ENCODE measurements around the gene ANKS1B.
"Not testable (repeated sequence)": the region's sequence is repeated elsewhere in the genome, so short reads cannot be mapped to it uniquely, and the experiment has no call there.

ANKS1B gene

DNA sequence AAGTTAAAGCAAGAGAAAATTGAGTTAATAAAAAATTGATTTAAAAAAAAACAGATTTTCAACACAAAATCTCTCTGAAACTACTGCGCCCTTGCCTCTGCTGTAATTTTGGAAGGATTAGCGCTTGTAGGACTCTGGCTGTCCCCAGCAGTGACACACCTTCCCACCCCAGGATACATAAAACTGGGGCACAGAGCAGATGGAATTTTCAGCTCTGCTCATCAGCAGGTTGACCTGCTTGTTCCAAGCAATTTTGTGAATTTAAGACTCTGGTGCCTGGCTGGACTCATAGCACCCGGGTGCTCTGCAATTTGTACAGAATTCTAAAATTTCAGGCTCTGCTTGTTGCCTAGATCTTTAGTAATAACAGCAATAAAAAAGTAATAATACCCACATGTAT, 595.0 kb downstream of the ANKS1B start:
- in situ Hi-C loops (cut with HindIII; ENCODE audit: low sequenced_read_pairs) = no loop called here

DNA sequence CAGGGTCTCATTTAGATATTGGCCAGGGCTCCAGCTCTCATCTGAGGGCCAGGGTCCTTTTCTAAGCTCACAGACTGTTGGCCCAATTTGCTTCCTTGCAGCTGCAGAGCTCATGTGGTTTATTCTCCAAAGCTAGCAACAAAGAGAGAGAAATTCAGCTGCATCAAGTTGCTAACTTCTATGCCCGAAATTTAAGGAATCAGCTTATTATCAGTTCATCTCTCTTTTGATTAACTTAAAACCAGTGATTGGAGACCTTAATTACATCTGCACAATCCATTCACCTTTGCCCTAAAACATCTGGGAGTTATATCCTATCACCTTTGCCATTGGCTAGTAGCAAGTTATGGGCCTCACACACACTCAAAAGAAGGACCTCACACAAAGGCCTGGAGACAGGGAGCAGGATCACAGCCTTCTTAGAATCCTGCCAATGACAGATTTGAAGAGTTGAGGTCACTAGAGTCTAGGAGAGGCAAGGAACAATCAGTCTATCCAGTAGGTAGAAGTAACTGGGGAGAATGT, 596.0 kb downstream of the ANKS1B start:
- in situ Hi-C loops (cut with HindIII; ENCODE audit: low sequenced_read_pairs) = no loop called here

DNA sequence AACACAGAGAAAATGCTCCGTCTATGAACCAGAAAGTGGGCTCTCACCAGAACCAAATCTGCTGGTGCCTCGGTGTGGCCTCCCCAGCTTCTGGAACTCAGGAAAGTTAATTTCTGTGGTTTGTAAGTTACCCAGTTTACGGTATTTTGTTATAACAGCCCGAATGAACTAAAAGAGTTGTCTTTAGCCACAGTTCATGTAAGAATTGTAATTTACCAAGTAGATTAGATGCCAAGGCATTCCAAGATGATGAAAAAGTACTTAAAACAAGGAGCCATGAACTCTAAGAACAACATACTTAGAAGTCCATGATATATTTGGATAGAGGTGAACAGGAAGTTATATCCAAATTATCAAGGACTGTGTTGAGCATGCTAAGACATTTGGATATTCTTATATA, 597.1 kb downstream of the ANKS1B start:
- in situ Hi-C loops (cut with HindIII; ENCODE audit: low sequenced_read_pairs) = no loop called here

DNA sequence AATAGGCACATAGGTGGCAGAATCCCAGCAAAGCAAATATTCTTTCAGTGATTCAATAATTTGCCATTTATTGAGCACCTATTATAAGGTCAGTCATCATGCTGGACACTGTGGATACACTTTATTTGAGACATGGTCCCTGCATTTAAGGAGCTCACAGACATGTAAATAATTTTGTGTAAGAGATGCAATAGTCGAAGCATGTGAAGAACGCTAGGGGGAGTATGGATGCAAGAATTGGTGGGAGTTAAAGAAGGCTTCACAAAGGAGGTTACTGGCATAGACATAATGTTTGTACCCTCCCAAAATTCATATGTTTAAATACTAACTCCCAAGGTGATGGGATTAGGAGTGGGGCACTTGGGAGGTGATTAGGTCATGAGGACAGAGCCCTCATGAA, 597.8 kb downstream of the ANKS1B start:
- in situ Hi-C loops (cut with HindIII; ENCODE audit: low sequenced_read_pairs) = no loop called here

DNA sequence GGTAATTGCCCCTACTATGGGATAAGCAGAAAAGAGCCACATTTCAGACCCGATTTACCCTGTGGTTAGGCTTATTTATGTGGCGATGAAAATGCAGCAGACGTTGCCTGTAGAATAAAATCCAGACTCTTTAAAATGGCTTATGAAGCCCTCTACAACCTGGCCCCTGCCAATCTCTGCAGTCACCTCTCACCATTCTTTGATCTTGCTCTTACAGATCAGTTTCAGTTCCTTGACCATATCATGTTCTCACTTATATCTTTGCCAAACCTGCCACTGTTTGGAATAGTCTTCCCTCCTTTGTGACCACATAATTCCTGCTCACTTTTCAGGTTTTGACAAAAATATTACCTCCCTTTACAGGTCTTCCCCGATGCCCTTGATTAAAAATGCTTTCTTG, 601.5 kb downstream of the ANKS1B start:
- in situ Hi-C loops (cut with HindIII; ENCODE audit: low sequenced_read_pairs) = no loop called here

DNA sequence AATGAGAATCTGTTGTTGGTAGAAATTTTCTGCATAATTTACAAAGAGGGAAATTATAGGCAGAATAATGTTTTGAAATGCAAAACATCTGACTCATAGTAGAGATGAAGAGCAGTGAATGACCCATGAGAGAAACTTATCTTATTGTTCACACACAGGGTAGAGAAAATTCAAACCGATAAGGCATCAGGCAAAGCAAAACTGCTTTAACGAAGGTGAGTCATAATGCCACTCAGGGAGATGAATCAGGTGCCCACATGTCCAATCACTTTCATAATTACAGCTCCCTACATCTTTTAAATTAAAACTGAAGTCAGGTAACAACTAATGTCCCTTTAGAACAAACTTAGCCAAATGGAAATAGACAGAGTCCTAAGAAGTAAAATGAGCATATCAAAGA, 602.7 kb downstream of the ANKS1B start:
- in situ Hi-C loops (cut with HindIII; ENCODE audit: low sequenced_read_pairs) = no loop called here

DNA sequence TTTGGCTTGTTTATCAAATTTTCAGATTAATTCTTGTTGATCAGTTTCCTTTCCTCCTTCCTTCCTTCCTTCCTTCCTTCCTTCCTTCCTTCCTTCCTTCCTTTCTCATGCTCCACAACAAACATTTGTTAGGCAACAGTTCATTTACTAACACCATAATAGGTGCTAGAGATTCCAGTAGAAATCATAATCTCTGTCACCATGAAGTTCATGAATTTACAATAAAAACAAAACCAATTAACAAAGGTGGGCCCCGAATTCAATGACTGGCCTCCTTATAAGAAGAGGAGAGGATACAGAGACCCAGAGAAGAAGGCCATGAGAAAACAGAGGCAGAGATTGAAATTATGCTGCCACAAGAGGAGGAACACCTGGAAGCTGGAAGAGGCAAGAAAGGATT, 604.0 kb downstream of the ANKS1B start:
- in situ Hi-C loops (cut with HindIII; ENCODE audit: low sequenced_read_pairs) = no loop called here

DNA sequence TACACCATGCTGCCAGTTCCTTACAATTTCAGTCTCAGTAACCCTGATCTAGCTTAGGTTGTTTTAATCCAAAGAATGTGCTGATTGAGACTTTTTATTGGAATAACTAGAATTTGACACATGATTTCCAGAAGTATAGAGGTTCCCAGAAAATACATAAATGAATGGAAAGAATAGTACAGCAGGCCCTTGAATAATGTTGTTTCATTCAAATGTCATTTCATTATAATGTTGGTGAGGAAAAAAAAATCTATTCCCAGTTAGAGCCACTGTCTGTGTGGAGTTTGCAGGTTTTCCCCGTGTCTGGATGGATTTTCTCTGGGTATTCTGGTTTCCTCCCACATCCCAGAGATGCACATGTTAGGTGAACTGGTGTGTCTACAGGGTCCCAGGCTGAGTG, 610.7 kb downstream of the ANKS1B start:
- in situ Hi-C loops (cut with HindIII; ENCODE audit: low sequenced_read_pairs) = no loop called here

DNA sequence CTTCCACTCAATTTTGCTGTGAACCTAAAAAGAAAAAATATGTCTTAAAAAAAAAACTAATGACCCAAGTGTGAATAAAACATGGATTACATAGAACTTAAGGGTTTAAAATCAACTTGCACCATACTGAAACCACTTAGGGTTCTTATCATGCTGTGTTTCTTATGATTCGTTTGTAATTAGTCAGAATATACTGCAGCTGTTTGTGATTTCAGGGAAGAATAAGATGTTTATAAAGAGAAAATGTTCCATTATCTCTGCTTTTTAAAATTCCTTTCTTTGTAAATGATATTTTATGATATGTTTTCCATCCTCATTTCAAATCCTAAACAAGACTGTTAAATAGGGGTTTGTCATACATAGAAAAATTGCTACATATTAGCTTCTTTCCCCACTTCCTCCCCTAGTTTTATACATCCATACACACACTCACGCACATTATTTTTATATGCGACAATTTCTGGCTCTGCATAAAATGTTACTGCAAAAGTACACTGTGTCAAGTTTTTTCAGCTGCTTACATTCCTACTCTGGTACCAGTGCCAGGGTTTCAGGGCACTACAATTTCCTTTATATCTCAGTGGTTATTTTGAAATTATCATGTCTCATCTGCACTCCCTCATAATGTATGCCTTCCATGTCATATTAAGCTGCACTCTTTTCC, 612.3 kb downstream of the ANKS1B start:
- in situ Hi-C loops (cut with HindIII; ENCODE audit: low sequenced_read_pairs) = no loop called here

DNA sequence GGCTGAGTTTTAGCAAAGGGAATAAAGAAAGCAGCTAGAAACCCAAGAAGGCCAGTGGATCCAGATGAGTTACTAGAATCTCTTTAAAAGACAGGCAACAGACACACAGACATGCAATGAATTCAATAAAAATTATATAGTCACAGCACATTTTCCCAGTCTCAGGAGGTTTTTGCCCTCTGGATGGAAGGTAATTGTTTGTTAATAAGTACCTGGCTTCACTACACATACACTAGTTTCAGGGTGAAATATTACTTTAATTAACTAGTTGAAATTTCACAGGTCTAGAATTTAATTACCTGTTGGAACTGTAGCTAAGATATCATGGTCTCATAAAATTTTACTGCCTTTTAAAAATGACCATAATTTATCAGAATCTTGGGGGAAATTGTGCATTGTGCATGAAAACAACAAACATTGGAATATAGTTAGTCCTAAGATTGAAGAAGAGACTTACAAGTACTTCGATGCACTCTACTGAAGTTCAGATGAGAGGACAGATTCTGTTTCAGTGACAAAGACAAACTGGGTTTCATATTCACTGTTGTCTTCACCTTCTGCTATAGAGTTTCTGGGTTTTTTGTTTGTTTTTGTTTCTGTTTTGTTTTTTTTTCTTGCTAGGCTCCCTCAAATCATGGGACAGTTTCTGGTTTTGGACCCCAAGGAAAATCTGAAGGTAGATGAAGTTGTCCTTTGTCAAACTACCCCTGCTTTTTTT, 614.2 kb downstream of the ANKS1B start:
- in situ Hi-C loops (cut with HindIII; ENCODE audit: low sequenced_read_pairs) = no loop called here

DNA sequence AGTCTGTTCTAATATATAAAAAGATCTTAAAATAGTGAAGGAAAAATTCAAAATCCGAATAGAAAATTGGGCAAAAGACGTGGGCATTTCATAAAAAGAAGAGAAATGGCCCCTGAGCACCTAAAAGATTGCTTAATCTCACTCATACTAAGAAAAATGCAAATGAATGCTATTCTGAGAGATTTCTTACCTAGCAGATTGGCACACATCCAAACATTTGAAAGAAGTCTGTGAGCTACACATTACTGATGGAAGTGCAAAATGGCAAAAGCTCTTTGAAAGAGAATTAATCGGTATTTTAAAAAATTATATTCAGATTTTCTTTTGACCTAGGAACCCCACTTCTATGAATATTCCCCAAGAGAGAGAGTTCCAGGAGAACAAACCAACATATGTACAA, 617.6 kb downstream of the ANKS1B start:
- in situ Hi-C loops (cut with HindIII; ENCODE audit: low sequenced_read_pairs) = no loop called here

DNA sequence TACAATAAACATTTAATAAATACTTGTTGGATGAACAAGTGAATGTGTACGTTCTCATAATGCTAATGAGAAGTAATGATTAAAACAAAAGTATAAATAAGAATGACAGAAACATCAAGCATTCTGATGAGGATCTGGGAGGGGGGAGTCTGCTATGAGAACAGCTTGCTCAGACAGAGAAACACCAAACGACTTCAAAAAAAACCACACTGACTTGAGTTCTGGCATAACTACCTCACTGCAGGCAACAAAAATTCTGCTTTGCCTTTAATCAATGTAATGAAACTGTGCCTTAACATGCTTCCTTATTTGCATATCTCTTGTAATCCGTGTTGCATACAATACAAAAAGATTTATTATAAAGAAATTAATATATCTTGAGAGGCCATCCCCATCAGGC, 632.5 kb downstream of the ANKS1B start:
- in situ Hi-C loops (cut with HindIII; ENCODE audit: low sequenced_read_pairs) = no loop called here

DNA sequence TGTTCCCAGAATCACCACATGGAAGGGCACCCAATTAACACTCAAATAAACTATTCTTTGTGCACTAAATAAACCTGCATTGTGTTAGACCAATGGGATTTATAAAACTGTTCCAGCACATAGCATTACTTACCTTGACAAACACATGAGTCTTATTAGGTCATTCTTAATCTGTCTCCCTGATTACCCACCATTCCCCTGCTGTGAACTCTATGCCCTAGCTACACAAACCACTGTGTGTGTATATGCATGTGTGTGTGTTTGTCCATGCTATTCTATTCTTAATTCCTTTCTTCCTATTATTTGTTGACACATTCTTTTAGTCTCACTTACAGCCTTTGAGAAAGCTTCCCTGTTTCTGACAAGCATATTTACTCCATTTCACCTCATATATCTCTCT, 640.8 kb downstream of the ANKS1B start:
- in situ Hi-C loops (cut with HindIII; ENCODE audit: low sequenced_read_pairs) = no loop called here

DNA sequence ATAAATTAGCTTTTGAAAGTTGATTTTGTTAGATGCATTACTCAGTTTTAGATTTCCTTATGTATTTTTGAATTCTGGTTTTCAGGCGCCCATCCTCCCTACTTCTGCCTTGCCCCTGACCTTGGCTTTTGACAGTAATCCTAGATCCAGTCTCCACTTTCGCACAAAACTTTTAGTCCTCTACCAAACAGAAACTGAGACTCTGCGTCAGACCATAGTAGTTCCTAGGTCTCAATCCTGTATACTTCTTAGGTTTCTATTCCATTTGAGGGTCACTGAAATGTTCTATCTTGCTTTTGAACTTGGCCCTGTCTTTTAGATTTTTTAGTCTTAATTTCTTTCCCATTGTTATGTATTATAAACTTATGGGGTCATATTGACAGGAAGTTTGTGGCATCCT, 645.1 kb downstream of the ANKS1B start:
- in situ Hi-C loops (cut with HindIII; ENCODE audit: low sequenced_read_pairs) = no loop called here

DNA sequence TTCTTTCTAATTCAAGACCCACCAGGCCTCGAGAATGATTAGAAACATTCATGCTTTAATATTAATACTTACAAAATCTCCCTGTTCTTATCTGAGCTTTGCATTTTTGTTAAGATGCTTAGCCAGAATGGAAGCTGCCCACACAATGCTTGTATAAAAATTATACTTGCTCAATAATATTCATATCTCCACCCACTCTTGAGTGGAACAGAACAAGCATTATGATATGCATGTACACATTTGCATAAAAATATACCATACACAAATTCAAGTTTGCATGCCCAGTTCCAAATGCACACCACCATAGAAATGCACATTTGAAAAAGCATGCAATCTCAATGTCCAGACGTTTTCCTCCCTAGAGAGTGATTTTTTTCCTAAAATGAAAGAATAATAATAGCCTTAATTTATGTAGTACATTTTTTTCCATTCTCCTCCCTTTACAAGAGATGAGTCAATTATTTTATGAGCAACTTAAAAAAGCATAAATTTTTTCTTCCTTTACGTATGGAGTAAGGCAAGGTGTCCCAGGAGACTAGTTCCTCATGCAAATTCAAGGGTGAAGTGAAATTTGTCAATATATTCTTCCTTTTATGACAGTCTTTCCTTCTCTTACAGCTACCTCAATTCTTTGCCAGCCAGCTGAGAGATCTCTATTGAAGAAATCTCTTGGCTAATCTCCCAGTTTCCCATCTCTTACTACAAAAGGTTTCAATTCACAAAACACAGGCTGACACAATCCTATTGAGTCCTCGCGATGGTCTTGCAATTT, 650.3 kb downstream of the ANKS1B start:
- in situ Hi-C loops (cut with HindIII; ENCODE audit: low sequenced_read_pairs) = no loop called here

DNA sequence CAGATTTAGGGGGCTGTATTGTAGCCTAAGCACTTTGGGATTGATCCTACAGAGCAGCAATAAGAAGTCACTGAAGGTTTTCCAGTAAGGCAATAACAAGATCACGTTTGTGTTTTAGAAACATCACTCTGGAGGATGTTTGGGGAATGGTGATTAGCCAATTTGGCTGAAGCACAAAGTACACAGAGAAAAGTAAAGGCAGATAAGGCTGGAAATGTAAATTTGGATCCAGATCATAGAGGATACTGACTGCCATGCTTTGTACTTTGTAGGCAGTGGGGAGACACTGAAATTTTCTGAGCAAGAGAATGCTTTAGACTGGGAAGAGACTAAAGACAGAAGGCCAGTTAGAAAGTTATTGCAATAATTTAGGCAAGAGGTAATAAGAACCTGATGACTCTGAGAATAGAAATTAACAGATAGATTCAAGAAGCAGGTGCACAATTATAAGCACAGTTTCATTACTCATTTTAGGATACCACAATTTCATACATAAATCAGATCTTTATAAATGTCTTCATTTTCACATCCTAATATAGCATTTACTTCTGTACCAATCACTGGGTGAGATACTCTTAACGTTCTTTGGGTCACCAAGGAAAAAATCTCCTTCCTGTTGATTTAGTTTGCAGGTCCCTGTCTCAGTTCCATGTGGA, 651.7 kb downstream of the ANKS1B start:
- in situ Hi-C loops (cut with HindIII; ENCODE audit: low sequenced_read_pairs) = no loop called here

DNA sequence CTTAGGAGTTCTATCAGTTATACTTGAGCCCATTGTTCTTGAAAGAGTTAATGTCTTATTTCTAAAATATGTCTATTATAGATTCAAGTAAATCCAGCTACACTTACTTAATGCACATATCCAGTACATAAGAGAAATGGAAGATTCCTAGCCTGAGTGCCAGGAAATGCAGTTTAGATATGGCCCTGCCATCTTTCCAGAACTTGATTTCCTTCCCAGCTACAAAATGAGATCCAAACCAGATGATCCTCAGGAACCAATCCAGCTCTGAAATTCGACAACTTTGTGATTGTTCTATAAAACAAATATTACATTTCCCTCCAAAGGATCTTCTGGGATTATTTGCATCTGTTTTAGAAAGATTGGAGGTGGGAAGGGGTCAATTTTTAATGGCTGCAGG, 654.5 kb downstream of the ANKS1B start:
- in situ Hi-C loops (cut with HindIII; ENCODE audit: low sequenced_read_pairs) = no loop called here

DNA sequence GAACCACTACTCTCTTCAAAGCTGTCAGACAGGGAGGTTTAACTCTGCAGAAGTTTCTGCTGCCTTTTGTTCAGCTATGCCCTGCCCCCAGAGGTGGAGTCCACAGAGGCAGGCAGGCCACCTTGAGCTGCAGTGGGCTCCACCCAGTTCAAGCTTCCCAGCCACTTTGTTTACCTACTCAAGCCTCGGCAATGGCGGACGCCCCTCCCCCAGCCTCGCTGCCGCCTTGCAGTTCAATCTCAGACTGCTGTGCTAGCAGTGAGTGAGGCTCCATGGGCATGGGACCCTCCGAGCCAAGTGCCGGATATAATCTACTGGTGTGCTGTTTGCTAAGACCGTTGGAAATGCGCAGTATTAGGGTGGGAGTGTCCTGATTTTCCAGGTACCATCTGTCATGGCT, 663.5 kb downstream of the ANKS1B start:
- in situ Hi-C loops (cut with HindIII; ENCODE audit: low sequenced_read_pairs) = not testable (repeated sequence)

DNA sequence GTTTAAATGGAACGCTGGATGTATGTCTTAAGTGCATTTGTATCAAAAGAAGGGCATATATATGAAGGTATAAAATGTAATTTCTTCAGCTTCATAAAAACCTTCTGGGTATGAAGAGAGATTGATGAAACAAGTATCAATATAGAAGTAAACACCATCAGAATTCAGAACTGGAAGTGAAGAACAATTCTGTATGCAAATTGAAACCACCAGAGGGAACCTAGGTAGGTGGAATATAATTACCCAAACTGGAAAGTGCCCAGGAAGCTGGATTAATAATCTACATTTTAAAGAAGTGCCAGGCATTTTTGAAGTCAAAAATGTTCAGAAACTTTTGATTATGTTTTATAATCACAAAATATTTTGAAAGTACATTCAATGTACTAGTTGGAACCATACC, 673.4 kb downstream of the ANKS1B start:
- in situ Hi-C loops (cut with HindIII; ENCODE audit: low sequenced_read_pairs) = no loop called here

DNA sequence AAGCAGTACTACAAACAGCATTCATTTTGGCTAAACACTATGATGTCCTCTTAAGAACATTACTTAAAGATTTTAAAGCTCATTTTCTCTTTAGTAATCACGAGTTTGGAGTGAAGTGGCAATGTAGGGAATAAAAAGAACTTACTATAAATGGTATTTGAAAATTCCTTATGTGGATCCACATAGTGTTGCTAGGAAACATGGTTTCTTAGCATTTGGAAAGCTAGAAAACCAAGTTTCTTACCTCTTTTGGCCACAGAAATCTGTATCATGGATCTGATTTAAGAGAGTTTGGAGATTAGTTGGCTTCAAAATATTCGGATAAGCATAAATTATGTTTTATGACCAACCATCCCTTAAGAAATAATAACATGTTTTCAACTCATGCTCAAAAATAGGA, 674.9 kb downstream of the ANKS1B start:
- in situ Hi-C loops (cut with HindIII; ENCODE audit: low sequenced_read_pairs) = no loop called here

DNA sequence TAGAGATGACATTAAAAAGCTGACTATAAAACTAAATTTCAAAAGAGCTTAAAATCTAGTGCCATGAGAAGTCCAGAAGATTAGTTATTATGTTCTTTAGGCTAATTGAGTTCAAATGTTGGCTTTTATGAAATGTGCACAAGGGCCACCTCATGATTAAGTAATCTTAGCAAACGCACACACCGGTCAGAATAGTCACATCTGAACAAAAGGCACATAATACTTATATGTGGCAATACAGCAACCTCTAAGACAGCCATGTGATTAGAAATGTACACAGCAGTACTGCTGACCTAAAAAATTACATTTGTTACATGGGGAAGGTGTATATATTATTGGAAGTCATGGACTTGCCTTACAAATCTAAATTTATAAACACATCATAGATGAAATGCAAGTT, 681.9 kb downstream of the ANKS1B start:
- in situ Hi-C loops (cut with HindIII; ENCODE audit: low sequenced_read_pairs) = no loop called here
